ENCODE data around the gene ADAM10.
"Not testable (repeated sequence)": the region's sequence is repeated elsewhere in the genome, so short reads cannot be mapped to it uniquely, and the experiment has no call there.

Gene ADAM10

DNA sequence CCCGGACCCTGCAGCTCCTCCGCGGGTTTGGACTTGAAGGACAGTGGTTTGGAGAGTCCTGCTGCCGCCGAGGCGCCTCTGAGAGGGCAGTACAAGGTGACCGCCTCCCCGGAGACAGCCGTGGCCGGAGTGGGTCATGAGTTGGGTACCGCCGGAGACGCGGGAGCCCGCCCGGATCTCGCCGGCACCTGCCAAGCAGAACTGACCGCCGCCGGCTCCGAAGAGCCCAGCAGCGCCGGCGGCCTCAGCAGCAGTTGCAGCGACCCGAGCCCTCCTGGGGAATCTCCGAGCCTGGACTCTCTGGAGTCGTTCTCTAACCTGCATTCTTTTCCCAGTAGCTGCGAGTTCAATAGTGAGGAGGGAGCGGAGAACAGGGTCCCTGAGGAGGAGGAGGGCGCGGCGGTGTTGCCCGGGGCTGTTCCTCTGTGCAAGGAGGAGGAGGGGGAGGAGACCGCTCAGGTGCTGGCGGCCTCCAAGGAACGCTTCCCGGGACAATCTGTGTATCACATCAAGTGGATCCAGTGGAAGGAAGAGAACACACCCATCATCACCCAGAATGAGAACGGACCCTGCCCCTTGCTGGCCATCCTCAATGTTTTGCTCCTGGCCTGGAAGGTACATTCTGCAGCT, 22.2 kb upstream of the ADAM10 start:
- H3K4me3 ChIP-seq (ENCODE audit: low read depth in 1 of 2, low read length in 1 of 2): peak overlapping the region; percentile 78 to 89
- H3K27ac ChIP-seq: peak overlapping the region; percentile 82
- TF ChIP-seq CTCF (IDR thresholded peaks at IDR 0.05): no peak
- H3K27me3 ChIP-seq: no peaks in the 10 kb centered on the region
- peaks cover 38 to 42% of the 10 kb centered on the region in 2 experiments for H3K4me1 ChIP-seq (ENCODE audit: control insufficient read depth in 1 of 2, insufficient read depth in 1 of 2, low read depth in 1 of 2, low read length in 1 of 2)
- H3K36me3 ChIP-seq: no peaks in the 10 kb centered on the region
- H3K9me3 ChIP-seq: no peaks in the 10 kb centered on the region

DNA sequence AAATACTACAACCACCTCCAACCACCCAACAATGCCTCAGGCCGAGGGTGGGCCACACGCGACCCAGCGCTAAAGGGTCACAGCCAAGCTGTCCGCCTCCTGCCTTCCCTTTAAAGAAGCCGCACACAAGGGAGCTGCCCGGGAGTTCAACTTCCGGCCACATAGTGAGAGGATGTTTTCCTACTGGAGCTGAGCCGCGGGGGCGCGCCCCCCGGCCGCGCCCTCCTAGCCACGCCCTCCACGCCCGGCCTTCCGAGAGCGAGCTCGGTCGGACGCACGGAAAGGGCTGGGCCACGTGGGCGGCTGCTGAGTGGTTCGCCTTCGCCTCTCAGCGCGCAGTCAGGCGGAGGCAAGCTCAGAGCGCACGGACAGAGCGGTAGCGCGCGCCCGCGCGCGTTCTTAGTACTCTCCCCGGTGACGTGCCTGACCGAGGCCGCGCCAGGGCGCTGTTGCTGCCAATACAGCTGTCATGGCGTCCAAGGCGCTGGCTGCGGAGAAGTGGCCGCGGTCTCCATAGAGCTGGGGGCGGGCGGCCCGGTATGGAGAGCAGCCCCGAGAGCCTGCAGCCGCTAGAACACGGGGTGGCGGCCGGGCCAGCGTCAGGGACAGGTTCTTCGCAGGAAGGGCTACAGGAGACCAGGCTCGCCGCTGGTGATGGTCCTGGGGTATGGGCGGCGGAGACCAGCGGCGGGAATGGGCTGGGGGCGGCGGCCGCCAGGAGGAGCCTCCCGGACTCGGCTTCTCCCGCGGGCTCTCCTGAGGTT, 21.5 kb upstream of the ADAM10 start, which contains the start of gene MINDY2:
Gene MINDY2, plus strand, starts transcription at position 446 of the 764 bp plus-strand sequence. Its CDS starts 94 bp downstream, at position 540.
- TF ChIP-seq CTCF (IDR thresholded peaks at IDR 0.05): peak; percentile 73
- Histone ChIP-seq H3K27ac (peak within 1 kb of the TSS; percentile 82), H3K36me3 (no peaks in the 10 kb centered on the region), H3K9me3 (no peaks in the 10 kb centered on the region), H3K4me1 (ENCODE audit: control insufficient read depth in 1 of 2, insufficient read depth in 1 of 2, low read depth in 1 of 2, low read length in 1 of 2) (peaks cover 38 to 42% of the 10 kb centered on the region in 2 experiments), H3K27me3 (no peaks in the 10 kb centered on the region), H3K4me3 (ENCODE audit: low read depth in 1 of 2, low read length in 1 of 2) (peak within 1 kb of the TSS; percentile 78 to 89)

DNA sequence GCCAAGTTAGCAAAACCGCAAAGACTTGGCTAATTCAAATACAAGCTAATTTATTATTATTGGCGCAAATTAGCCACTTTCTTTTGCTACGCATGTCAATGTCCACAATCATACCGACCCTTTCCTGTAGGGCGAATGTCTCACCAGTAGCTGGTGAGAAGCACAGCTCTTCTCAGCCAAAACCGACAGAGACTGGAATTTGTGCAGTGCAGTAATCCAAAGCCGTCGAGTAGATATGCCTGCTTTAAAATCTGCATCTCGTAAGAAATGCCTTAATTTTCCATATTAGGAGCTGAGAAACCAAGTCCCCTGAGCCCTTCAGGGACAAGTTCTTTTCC, 21.0 kb upstream of the ADAM10 start:
- H3K4me1 ChIP-seq (ENCODE audit: control insufficient read depth in 1 of 2, insufficient read depth in 1 of 2, low read depth in 1 of 2, low read length in 1 of 2): peaks cover 38 to 42% of the 10 kb centered on the region in 2 experiments
- no peaks in the 10 kb centered on the region for H3K9me3 ChIP-seq
- peak overlapping the region; percentile 82 for H3K27ac ChIP-seq
- no peak for TF ChIP-seq CTCF (IDR thresholded peaks at IDR 0.05)
- H3K36me3 ChIP-seq: no peaks in the 10 kb centered on the region
- H3K27me3 ChIP-seq: no peaks in the 10 kb centered on the region
- peak overlapping the region; percentile 78 to 89 for H3K4me3 ChIP-seq (ENCODE audit: low read depth in 1 of 2, low read length in 1 of 2)

DNA sequence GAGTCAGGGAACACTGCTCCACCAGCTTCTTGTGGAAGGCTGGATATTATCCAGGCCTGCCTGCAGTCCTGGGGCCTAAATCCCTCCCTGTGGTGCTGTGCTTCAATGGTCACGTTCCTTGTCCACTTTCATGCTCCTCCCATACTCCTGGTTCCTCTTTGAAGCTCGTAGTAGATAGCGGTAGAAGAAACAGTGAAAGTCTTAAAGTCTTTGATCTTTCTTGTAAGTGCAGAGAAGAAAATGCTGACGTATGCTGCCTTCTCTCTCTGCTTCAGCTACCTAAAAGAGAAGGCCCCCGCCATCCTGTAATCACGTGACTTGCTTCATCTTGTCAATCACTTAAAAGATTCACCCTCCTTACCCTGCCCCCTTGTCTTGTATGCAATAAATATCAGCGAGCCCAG, 19.1 kb upstream of the ADAM10 start:
- not testable (repeated sequence) for H3K27ac ChIP-seq; H3K27me3 ChIP-seq; H3K36me3 ChIP-seq; H3K4me3 ChIP-seq (ENCODE audit: low read depth in 1 of 2, low read length in 1 of 2); H3K9me3 ChIP-seq
- peaks cover 24 to 27% of the 10 kb centered on the region in 2 experiments for H3K4me1 ChIP-seq (ENCODE audit: control insufficient read depth in 1 of 2, insufficient read depth in 1 of 2, low read depth in 1 of 2, low read length in 1 of 2)

DNA sequence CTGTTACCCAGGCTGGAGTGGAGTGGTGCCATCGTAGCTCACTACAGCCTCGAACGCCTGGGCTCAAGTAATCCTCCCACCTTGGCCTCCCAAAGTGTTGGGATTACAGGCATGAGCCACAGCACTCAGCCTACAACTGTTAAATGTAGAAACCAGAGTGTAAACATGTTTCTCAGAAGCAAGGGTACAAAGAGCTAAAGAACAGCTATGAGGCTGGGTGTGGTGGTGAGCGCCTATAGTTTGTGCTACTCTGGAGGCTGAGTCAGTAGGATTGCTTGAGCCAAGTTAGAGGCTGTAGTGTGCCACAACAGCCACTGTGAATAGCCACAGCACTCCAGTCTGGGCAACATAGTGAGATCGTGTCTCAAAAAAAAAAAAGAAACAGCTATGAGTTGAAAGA, 16.8 kb upstream of the ADAM10 start:
- TF ChIP-seq CTCF (IDR thresholded peaks at IDR 0.05): no peak
- H3K27ac ChIP-seq: no peak overlapping the region

GRCh38 chr15:58764468-58764867, 15.0 kb upstream of the ADAM10 start:
- no peaks in the 10 kb centered on the region for H3K4me1 ChIP-seq (ENCODE audit: control insufficient read depth in 1 of 2, insufficient read depth in 1 of 2, low read depth in 1 of 2, low read length in 1 of 2)
- H3K4me3 ChIP-seq (ENCODE audit: low read depth in 1 of 2, low read length in 1 of 2): no peak overlapping the region
- H3K27ac ChIP-seq: no peak overlapping the region
- TF ChIP-seq CTCF (IDR thresholded peaks at IDR 0.05): no peak
- no peaks in the 10 kb centered on the region for H3K27me3 ChIP-seq
- H3K9me3 ChIP-seq: no peaks in the 10 kb centered on the region
- H3K36me3 ChIP-seq: no peaks in the 10 kb centered on the region

More for the DNA sequence above, 16.8 kb upstream of the ADAM10 start:
- Histone ChIP-seq H3K36me3 (no peaks in the 10 kb centered on the region), H3K9me3 (no peaks in the 10 kb centered on the region), H3K4me1 (ENCODE audit: control insufficient read depth in 1 of 2, insufficient read depth in 1 of 2, low read depth in 1 of 2, low read length in 1 of 2) (peaks cover 7 to 10% of the 10 kb centered on the region in 2 experiments), H3K4me3 (ENCODE audit: low read depth in 1 of 2, low read length in 1 of 2) (no peak overlapping the region), H3K27me3 (no peaks in the 10 kb centered on the region)

All from neutrophil (primary cell).